Measurements from ENCODE around the gene CIBAR2. TPM values are rescaled to one million over a fixed set of nuclear protein-coding genes. Genes with fewer than 3 reads are reported as not detected.

CIBAR2 gene
- total RNA-seq, 1 experiment from 2014 or later = not detected

- DNase-seq = no peak
- Mint-ChIP-seq H3K27ac (no peak overlapping the region), H3K4me3 (no peak overlapping the region), H3K36me3 (ENCODE audit: insufficient read depth in 1 of 3, low read depth in 3 of 3) (peaks cover 1 to 18% (median 10%) of the 10 kb centered on the region in 3 experiments; a peak in 5 of 7 replicates), H3K9me3 (no peaks in the 10 kb centered on the region), H3K27me3 (ENCODE audit: low read depth) (peaks cover 87% of the 10 kb centered on the region), H3K4me1 (peaks cover 44 to 53% of the 10 kb centered on the region in 2 experiments)
- Histone ChIP-seq H3K23me2 (ENCODE audit: insufficient read length, low read depth, low read length, poor library complexity, severe bottlenecking) (peaks cover 8% of the 10 kb centered on the region), H2BK15ac (ENCODE audit: low read depth, low read length) (no peak overlapping the region), H3K56ac (ENCODE audit: insufficient read length, low read depth, low read length) (no peak overlapping the region), H3T11ph (ENCODE audit: low read length) (no peak overlapping the region), H3K4me2 (ENCODE audit: insufficient read depth, insufficient read length, low read length) (no peak overlapping the region), H2AK5ac (ENCODE audit: insufficient read length, low read length) (no peak overlapping the region), H4K91ac (ENCODE audit: insufficient read length, low read depth, low read length) (no peak overlapping the region), H4K20me1 (ENCODE audit: control insufficient read depth, insufficient read depth, insufficient read length) (no peaks in the 10 kb centered on the region), H3K14ac (ENCODE audit: insufficient read depth, low read length) (no peak overlapping the region), H3K23ac (ENCODE audit: insufficient read length, low read depth, low read length) (no peak overlapping the region), H3K4ac (ENCODE audit: low read depth, low read length) (no peak overlapping the region), H3K18ac (ENCODE audit: insufficient read length, low read depth, low read length) (no peak overlapping the region), H3K79me2 (ENCODE audit: insufficient read depth, low read length) (no peaks in the 10 kb centered on the region), H4K5ac (ENCODE audit: insufficient read length, low read depth, low read length) (no peak overlapping the region), H4K8ac (replicated peaks; ENCODE audit: insufficient read length, low read depth, low read length) (no peak overlapping the region), H2BK120ac (ENCODE audit: low read depth, low read length, poor library complexity, severe bottlenecking) (no peak overlapping the region), H2BK5ac (ENCODE audit: insufficient read length, low read length) (no peak overlapping the region), H2AFZ (ENCODE audit: low read length) (no peak overlapping the region), H3K9ac (ENCODE audit: extremely low read depth, insufficient read length, low read length) (no peak overlapping the region), H3K4me1 (ENCODE audit: insufficient read depth, low read length) (no peaks in the 10 kb centered on the region; the same call in 1 of the 2 replicates), H3K27ac (ENCODE audit: insufficient read length, low read depth, low read length) (no peak overlapping the region), H2BK20ac (ENCODE audit: low read depth, low read length, poor library complexity, severe bottlenecking) (no peak overlapping the region), H3K9me3 (ENCODE audit: control insufficient read depth, low read depth, low read length) (no peaks in the 10 kb centered on the region), H3K27me3 (ENCODE audit: insufficient read depth, low read length) (peaks cover 11% of the 10 kb centered on the region; the same call in 1 of the 2 replicates), H2BK12ac (ENCODE audit: insufficient read length, low read depth, low read length) (no peak overlapping the region), H3K79me1 (ENCODE audit: insufficient read depth, low read depth, low read length, poor library complexity, severe bottlenecking) (no peaks in the 10 kb centered on the region)
- WGBS (ENCODE audit: extremely low coverage, insufficient read length, low lambda C conversion rate) = no CpG with 5 or more reads among the region's 10 CpGs
- TF ChIP-seq CTCF (conservative IDR thresholded peaks at IDR 0.05) = no peak
These were observed 33.3 kb downstream of the CIBAR2 start for GRCh38 chr16:85078952-85079351.

Measured in H9 (cell line).